Medulla oblongata (tissue), 1 donor: Measurements from ENCODE around the gene WASF3.

ENCODE experiments used
- DNase-seq: peaks from one replicate; pipeline ENCODE4 v3.0.0-alpha.2; 2015; ENCODE audit errors: extremely low spot score

WASF3 gene

DNA sequence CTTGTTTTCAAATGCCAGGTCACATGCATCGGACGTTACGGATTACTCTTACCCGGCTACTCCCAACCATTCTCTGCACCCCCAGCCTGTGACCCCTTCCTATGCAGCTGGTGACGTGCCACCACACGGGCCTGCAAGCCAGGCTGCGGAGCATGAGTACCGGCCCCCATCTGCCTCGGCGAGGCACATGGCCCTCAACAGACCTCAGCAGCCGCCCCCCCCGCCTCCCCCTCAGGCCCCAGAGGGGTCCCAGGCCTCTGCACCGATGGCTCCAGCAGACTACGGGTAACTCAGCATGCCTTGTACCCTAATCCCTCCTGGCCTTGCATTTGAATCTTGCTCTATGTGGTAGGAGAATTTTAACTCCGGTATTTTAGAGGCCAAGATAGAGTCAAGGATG, 123.6 kb downstream of the WASF3 start:
- DNase-seq, result no peak

DNA sequence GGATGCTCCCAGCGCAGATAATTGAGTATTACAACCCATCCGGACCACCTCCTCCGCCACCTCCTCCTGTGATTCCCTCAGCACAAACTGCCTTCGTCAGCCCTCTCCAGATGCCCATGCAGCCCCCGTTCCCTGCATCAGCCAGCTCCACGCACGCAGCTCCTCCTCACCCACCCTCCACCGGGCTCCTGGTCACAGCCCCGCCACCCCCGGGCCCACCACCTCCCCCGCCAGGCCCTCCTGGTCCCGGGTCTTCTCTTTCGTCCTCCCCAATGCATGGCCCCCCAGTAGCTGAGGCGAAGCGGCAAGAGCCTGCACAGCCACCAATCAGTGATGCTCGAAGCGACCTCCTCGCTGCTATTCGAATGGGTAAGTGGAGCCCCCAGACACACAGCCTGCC, 125.1 kb downstream of the WASF3 start:
- no peak for DNase-seq

DNA sequence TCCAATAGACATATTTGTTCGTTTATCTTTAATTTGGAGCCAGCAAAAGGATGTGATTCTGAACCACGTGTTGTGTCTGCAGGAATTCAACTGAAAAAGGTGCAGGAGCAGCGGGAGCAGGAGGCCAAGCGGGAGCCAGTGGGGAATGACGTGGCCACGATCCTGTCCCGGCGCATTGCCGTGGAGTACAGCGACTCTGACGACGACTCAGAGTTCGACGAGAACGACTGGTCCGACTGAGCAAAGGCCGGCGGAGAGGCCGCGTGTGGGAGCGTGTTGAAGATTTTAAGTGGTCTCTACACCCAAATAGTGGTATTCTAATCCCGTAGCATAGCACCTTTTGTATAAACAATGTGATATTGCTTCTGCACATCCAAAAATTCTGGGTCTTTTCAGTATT, 128.1 kb downstream of the WASF3 start:
- DNase-seq, result no peak

DNA sequence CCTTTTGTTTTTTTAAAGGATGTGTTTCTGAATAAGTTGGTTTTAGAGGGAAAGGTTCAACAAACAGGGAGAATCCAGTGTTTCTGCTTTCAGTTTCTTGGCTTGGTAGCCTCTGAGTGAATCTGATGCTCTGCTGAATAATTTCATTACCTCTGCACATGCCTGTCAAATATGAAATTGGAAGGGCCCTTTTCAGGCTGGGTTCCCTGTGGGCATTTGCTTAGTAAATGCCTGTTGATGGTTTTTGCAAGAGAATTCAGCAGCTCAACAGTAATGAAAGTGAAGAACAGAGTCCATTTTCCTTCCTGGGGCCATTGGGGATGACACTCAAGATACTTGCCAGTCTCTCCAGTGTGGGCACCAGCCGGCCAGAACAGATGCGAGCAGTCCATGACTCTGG, 128.8 kb downstream of the WASF3 start:
- DNase-seq, result no peak

DNA sequence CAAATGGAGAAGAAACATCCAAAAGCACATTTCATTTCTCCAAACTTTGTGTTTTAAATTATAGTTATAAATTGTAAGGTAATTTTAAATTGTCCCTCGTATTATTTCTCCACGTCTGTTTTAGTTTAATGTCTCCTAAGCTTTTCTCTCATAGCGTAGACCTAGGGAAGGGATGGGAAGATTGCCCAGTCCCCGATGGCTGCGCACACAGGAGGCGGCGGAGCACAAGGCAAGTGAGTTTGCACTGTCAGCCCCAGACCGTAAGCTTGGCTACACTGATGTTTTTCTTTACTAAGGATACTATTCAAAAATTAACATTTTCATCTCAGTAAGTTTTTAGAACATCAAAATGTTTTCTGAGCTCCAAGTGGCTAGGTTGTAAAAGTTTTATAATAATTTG, 130.8 kb downstream of the WASF3 start:
- DNase-seq, result peak; percentile 45

DNA sequence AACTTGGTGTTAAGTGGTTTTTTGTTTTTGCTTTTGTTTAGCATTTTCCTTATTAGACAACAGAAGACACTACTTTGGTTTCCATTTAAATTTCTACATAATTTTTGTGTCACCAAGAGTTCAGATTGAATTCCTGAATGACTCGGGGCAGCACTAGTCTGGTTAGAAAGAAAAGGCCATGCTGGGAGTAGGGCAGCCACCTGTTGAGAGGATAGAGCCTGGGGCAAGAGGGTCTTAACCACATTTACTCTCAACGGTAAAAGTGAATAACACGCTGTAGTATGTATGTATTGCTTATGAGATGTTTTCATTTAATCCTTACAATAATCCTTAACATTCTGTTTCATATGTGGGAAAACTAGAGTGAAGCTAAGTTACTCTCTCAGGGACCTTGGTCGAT, 131.5 kb downstream of the WASF3 start:
- DNase-seq, result no peak

DNA sequence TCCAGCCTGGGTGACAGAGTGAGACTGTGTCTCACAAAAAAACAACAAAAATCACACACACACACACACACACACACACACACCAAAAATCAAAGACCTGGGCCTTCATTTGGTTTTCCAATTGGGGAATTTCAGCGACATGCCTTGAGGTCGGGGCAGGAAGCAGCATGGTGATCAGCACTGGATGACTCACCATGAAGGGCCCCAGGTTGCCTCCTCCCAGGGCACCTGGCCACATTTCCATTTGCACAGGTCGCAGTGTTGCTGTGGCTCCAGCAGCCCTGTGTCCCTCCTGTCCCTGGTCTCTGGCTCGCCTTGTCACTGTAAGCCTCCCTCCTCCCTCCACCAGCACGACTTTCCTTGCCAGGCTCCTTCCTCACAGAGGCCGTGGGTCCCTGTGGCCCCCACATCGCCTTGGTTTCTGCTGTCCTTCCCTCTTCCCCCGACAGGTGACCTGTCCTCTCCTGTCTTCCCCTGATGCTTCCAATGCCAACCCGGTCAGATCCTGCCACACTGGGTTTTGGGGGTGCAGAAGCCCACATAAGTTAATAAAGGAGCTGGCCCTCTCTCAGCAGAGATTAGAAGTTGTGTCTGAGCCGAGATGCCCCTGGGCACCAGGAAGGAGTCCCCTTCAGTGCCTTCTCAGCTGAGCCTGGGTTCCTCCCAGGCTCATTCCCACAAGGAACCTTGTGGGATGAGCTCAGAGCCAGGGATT, 136.4 kb downstream of the WASF3 start:
- DNase-seq, result no peak

DNA sequence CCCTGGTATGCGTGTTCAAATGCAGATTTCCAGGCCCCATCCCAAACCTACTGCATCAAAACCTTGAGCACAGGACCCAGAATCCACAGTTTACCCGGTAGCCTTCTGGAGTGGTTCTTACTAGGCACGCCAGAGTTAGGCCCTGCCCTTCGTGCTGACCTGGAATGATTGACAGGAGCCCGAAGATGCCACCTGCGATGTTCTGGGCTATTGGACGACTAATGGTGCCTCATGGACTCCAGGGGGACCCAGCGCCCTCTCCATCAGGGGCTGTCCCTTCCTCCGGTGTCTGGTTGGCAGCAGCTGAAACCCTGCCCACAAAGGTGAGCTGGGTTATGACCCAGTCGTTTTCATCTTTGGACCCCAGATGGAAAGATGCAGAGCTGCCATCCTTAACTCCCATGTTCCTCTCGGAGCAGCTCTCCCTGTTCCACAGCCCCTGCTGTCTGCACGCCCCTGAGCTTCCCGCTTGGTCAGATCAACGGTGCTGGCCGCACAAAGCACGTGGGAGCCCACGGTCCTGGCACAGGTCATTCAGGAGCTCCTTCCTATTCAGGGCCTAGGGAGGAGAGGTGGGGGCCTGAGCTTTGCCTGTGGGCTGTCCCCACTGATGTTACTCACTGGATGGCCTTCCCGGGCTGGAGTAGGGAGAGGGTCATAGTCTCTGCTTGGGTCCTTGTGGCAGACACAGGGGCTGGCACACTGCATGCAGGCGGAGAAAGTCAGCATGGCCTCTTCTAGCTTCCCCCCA, 137.3 kb downstream of the WASF3 start:
- DNase-seq, result no peak

DNA sequence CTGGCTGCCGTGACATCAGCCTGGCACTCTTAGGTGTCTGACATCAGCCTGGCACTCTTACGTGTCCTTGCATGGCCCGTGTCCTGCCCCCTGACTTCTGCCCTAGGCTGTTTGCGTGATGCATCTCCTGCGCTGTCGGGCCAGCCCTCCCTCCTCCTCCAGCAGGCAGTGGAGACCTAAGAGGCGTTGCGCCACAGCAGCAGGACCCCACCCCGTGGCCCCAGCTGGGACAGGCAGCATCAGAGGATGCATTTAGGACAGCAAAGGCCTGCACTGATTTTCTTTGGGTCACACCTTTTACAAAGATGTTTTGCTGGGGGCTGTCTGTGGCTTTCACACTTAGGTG, 137.8 kb downstream of the WASF3 start:
- no peak for DNase-seq

DNA sequence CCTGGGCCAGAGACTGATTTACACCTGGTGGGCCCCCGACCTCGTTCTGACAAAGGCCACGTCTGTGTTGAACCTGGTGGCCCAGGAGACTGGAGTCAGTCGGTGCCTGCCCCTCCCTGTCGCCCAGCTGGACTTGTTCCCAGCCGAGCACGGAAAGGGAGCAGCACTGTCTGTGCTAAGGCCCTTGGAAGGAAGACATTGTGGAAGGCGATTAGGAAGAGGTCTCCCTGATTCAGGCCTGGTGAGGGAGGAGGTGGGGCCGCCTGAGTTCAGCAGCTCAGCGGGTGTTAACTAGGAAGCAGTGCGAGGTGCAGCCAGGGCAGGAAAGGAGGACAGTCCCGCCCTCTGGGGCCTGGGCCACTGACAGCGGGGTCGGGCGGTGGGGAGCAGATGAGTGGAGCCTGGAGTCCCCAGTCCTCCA, 138.4 kb downstream of the WASF3 start:
- peak; percentile 5 for DNase-seq

DNA sequence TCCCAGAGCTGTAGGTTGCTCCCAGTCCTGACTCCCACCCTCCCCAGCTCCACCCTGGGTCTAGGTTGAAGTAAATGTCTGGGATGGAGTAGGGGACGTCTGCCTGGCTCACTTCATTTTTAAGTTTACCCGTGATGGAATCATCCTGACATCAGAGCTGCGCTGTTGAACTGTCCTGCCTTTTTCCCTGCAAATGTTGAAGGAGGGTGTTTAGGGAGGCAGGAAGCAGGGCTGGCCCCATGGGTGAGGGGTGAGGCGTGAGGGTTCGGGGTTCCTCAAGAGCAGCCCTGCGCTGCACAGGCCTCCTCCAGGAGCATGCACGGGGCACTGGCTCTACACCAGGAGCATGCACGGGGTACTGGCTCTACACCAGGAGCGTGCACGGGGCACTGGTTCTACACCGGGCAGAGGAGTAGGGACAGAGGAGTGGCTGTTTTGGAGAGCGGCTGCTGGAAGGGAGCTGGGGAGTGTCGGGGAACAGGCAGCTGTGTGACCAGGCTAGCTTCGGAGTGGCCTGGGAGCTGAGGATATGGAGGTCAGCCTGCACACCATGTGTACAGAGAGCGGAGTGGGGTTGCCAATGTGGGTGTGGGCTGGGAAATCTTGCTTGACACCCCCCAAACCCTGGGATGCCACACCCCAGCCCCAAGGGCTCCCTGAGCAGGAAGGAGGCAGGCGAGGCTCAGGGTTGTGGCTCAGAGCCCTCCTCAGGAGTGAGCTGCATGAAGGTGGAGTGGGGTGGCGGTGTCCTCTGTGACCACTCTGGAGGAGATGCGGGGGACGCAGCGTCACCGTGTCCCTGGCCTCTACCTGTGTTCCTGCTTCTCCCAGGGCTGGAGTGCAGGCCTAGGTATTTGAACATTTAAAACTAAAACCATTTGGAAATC, 139.8 kb downstream of the WASF3 start:
- DNase-seq, result no peak

DNA sequence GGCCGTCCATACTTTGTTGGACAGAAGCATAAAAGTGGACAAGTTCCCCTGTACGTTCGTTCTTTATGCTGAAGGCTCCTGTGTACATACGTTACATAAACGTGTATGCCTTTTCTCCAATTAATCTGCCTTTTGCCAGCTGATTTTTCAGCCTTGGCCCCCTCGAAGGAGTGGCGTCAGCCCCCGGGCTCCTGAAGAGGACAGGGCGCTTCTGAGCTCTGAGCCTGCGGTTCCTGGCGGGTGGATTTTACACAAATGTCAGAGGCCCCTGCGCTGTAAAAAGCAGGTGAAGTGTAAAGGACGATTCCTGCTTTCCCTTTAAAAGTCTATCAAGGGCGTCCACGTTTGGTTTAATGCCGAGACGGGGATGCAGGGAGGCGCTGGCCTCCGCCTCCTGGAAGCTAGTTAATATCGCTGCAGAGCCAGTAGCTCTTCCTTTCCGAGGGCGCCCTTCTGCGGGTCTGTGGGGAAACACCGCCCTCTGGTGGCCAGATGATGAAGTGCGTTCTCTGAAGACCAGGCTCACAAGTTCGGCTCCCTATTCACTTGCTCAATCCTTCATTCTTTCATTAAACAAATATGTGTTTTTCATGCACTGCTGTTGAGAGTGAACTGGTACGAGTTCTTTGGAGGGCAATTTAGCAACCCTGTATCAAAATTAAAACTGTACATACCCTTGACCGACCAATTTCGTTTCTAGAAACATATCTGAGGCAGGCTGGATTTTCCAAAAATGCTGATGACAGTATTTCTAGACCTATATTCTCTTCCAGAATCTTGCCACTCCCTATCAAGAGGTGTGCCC, 141.1 kb downstream of the WASF3 start:
- DNase-seq, result peak; percentile 90

DNA sequence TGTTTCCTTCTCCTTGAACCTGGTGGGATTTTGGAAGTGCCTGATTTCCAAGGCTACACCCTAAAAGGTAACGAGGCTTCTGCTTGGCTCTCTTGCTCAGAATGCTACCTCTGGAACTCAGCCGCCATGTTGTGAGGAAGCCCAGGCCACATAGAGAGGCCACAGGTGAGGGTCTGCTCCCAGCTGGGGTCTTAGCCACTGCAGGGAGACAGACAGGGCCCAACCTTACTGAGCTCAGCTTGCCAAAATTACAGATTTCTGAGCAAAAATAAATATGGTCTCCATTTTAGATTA, 141.7 kb downstream of the WASF3 start:
- no peak for DNase-seq

DNA sequence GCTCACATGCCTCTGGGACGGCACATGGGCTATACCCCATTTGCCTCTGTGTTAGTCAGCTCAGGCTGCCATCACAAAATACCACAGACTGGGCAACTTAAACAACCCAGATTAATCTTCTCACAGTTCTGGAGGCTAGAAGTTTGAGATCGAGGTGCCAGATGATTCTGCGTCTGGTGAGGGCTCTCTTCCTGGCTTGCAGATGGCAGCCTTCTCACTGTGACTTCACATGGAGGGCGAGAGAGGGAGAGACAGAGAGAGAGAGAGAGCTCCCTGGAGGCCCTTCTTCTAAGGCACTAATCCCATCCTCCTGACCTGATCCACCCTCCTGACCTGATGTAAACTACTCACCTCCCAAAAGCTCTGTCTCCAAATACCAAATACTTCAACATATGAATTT, 148.1 kb downstream of the WASF3 start:
- no peak for DNase-seq

DNA sequence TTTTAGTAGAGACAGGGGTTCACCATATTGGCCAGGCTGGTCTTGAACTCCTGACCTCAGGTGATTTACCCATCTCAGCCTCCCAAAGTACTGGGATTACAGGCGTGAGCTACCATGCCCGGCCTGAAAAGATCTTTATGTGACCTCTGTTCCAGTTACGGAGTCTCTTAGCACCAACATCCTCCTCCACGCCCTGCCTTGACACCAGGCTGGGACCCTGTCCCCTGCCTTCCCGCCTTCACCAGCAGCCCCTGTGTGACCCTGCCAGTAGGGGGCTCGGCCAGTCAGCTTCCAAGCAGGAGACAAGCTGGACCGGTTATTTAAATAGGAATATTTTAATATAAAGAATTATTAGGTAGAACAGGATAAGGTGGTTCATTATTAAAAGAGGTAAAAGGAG, 148.9 kb downstream of the WASF3 start:
- DNase-seq, result no peak

DNA sequence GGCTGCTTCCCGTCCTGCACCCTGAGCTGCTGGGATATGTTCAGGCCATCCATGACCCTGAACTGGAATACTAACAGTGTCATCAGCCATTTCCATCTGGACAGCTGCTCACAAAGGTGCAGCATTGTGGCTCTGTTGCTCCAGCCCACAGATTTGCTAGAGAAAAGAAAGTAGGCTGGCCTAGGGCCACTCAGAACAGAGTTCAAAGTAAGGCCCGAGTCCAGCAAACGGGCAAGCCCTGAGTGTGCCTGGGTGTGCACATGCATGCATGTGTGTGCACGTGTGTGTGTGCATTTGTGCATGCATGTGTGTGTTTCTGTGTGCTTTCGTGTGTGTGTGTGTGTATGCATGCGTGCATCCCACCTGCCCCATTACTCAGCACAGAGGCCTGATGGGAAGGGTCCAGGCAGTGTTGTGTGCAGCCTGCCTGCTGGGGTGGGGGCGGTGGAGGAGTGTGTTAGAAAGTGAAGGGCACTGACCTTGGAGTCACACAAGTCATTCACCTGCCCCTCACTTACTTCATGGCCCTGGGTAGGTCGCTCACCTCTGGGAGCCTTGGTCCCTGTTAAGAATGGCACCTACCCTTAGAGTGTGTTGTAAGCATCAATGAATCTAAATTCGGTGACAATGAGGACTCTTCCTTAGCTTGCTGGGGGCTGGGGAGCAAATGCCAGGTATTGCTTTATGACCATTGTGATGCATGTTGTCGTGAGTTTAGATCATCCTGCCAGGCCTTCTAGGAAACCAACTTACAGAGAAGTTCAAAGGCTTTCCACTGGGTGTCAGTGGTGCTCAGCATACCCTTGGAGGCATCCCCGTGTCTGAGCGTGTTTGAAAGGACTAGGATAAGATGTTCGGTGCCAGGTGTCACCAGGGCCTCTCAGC, 149.9 kb downstream of the WASF3 start:
- peak; percentile 79 for DNase-seq

DNA sequence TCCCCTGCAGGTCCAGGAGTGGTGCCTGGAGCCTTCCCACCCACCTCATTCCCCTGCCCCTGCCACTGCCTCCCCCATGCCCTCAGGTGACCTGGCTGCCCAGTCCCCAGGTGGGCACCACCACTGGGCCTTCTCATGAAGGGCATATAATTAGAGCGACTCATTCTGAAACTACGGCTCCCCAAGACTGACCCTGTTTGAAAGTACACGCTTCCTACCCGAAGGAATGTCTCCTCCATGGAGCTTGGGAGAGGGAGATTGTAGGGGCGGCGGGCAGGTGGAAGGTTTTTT, 150.5 kb downstream of the WASF3 start:
- no peak for DNase-seq

DNA sequence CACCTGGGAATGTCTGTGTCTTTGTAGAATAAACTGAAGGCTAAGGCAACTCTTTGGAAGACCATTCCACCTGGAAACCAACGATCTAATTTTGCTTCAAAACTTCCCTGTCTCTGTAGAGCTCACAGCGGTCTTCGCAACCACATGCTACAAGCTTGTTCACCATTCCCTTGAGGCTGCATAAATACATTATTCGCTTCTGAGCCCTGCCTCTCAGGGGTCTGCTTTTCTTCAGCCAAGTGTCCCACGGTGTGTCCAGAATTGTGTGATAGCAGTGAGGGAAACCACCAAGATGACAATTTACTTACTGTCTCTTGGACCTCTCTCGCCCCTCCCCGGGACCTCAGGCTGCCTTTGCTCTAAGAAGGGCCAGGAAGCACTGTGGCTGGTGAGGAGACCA, 152.0 kb downstream of the WASF3 start:
- DNase-seq, result no peak

DNA sequence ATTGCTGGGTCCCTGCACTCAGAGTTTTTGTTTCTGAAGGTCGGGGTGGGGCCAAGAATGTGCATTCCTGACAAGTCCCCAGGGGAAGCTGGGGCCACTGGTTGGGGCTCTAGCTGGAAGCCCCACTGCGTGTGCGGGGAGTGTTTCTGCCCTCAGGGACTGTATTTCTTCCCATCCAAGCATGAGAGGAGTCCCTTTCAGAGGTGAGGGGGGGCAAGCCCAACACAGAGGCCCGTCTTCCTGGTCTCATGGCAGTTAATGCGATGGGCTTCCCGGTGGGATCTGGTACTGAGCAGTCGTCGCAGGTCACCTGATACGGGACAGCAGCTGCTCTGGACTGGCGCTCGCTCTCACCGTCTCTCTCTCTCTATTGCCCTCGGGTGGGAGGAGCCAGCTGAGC, 152.7 kb downstream of the WASF3 start:
- no peak for DNase-seq

DNA sequence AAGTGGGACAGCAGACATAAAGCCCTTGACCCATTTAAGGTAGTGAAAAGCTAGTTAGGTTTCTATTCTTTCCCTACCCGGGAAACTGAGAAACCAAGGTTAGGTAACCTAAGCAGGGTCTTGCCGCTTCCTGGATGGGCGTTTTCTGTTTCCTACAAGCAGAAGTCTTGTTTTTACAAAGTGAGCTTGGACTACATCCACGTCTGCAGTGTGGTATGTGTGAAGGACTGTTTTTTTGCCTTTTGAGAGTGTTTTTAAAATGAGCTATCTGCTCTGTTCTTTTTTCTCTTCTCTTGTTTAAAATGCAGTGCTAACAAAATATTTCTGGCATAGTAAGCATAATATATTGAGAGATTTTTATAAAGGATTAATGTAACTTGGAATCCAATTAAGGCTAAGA, 153.7 kb downstream of the WASF3 start:
- no peak for DNase-seq

DNA sequence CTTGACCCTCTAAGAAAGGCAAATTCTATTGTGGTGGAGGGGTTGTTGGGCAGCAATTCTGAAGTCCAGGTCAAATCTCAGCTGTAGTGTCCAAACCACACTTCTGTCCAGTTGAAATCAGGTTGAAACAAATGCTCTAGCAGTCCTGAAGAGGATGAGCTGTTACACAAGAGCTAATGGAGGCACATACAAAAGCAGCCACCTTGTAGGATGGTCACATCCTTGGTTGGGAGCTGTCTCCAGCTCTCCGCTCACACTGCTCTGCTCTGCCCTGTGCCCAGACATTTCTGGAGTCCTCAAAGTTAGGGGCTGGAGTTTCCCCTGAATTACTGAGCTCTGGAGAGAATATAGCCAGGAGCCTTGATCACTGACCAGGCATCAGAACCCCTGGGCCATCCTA, 155.9 kb downstream of the WASF3 start:
- DNase-seq, result no peak
